ENCODE results near the gene PLA2R1. TPM values are rescaled to one million over a fixed set of nuclear protein-coding genes. Genes with fewer than 3 reads are reported as not detected.

Gene PLA2R1
- total RNA-seq, 4 donors from 2014 or later = 1.4 to 18.2 (median 14.6) TPM

DNA sequence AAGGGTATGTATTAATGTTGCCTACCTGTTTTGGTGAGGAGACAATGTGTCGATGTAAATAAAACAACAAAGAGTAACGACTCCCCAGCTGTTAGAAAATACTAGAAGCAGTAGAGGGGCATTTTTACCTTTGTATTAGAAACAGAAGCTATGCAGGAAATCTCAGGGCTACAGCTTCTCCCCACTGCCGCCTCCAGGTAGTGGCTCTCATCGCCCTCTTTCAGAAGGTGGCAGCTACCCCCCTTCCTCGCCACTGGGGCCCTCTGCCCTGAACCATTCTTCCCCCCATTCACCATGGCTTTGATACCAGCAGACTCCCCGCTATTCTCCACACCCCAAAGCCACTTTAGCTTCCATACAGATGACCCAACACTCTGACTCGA lies 6.7 kb downstream of the PLA2R1 start:
- WGBS, 2 donors (ENCODE audit: low coverage in 1 of 2) = 84 to 86% methylated on average over 4 to 7 of the region's 7 CpGs
- intact Hi-C loops (cut with DNase I; ENCODE audit: low total_unique reads) (no loop called here), in situ Hi-C loops (cut with MboI; ENCODE audit: low pct_ligation_motif_present in 1 of 4, low pct_unique_long_range_greater_than_20kb in 1 of 4, low sequenced_read_pairs in 3 of 4) (no loop called here)
- DNase-seq = no peak
- no peak overlapping the region for H3K4me3 ChIP-seq
- TF ChIP-seq, protein P1, sequence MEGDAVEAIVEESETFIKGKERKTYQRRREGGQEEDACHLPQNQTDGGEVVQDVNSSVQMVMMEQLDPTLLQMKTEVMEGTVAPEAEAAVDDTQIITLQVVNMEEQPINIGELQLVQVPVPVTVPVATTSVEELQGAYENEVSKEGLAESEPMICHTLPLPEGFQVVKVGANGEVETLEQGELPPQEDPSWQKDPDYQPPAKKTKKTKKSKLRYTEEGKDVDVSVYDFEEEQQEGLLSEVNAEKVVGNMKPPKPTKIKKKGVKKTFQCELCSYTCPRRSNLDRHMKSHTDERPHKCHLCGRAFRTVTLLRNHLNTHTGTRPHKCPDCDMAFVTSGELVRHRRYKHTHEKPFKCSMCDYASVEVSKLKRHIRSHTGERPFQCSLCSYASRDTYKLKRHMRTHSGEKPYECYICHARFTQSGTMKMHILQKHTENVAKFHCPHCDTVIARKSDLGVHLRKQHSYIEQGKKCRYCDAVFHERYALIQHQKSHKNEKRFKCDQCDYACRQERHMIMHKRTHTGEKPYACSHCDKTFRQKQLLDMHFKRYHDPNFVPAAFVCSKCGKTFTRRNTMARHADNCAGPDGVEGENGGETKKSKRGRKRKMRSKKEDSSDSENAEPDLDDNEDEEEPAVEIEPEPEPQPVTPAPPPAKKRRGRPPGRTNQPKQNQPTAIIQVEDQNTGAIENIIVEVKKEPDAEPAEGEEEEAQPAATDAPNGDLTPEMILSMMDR (IDR thresholded peaks at IDR 0.05) = no peak
- no peak for TF ChIP-seq POLR2A (IDR thresholded peaks at IDR 0.05)
- no peak for TF ChIP-seq POLR2AphosphoS5 (IDR thresholded peaks at IDR 0.05)
- no peak for TF ChIP-seq EP300 (IDR thresholded peaks at IDR 0.05; ENCODE audit: low read depth)
- no peaks in the 10 kb centered on the region for H3K27me3 ChIP-seq
- no peaks in the 10 kb centered on the region for H3K9me3 ChIP-seq
- no peaks in the 10 kb centered on the region for H3K36me3 ChIP-seq
- peak overlapping the region in 1 of 4 donors; percentile 14 for H3K27ac ChIP-seq
- H3K4me1 ChIP-seq = peaks cover 0 to 11% (median 0%) of the 10 kb centered on the region in 4 donors

DNA sequence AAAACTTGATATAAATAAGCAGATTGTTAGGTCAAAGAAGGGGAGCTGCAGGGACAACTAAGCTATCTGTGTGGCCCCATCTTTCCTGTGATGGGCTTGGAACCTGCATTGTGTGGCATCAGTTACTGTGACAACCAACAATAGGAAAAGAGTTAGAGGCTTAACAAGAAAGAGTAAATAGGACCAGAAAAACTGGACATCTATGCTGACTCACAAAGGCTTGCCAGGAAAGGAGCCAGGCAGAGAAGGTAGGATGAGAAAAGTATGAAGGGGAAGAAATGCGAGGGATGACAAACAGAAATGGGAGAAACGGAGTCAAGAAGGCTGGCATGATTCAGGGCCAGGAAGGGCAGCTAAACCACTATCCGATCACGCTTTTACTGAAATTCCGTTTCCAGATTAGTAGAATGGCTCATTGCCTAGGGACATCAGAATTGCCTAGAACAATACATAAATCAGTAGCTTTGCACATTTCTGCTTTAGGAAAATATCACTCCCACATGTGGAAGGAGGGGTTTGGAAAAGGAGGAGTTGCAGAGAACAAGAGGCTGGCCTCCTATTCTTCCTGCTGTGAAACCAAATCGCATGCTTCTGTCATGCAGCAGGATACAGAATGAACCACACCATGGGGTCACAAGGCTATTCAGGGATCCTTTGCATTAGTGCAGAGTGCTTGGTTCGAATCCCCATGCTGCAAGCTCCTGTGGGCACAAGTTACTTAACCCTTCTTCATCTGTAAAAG lies 7.3 kb downstream of the PLA2R1 start:
- no peak for TF ChIP-seq POLR2A (IDR thresholded peaks at IDR 0.05)
- TF ChIP-seq EP300 (IDR thresholded peaks at IDR 0.05; ENCODE audit: low read depth) = no peak
- TF ChIP-seq POLR2AphosphoS5 (IDR thresholded peaks at IDR 0.05) = no peak
- TF ChIP-seq, protein P1 (IDR thresholded peaks at IDR 0.05) = no peak
- 57 to 75% methylated on average over 7 of the region's 7 CpGs for WGBS, 2 donors (ENCODE audit: low coverage in 1 of 2)
- H3K27me3 ChIP-seq = no peaks in the 10 kb centered on the region
- peaks cover 0 to 11% (median 0%) of the 10 kb centered on the region in 4 donors for H3K4me1 ChIP-seq
- in situ Hi-C loops (cut with MboI; ENCODE audit: low pct_ligation_motif_present in 1 of 4, low pct_unique_long_range_greater_than_20kb in 1 of 4, low sequenced_read_pairs in 3 of 4) (no loop called here), intact Hi-C loops (cut with DNase I; ENCODE audit: low total_unique reads) (loop anchor here (5.0 kb wide), 1 partner anchor 1342 kb away; no protein-coding TSS in a partner anchor)
- peak overlapping the region in 1 of 4 donors; percentile 14 for H3K27ac ChIP-seq
- H3K36me3 ChIP-seq = no peaks in the 10 kb centered on the region
- no peak for DNase-seq
- H3K4me3 ChIP-seq = no peak overlapping the region
- H3K9me3 ChIP-seq = no peaks in the 10 kb centered on the region

DNA sequence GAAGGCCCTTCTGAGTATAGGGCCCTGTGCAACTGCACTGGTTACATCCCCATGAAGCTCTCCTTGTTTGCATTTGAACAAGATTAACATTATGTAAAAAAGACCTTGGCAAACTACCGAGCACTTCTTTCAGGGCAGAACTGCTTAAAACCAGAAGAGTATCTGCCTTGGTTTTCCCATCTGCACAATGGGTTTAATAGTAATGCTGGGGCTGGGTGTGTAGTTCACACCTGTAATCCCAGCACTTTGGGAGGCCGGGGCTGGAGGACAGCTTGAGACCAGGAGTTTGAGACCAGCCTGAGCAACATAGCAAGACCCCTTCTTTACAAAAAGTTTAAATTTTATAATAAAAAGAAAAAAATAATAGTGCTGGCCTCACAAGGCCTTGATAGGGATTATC lies 8.5 kb downstream of the PLA2R1 start:
- no peak for DNase-seq
- TF ChIP-seq POLR2AphosphoS5 (IDR thresholded peaks at IDR 0.05) (no peak), EP300 (IDR thresholded peaks at IDR 0.05; ENCODE audit: low read depth) (no peak), POLR2A (IDR thresholded peaks at IDR 0.05) (no peak)
- TF ChIP-seq, protein P1 (IDR thresholded peaks at IDR 0.05) = no peak
- H3K36me3 ChIP-seq = no peaks in the 10 kb centered on the region
- intact Hi-C loops (cut with DNase I; ENCODE audit: low total_unique reads) (loop anchor here (5.0 kb wide), 1 partner anchor 1343 kb away; no protein-coding TSS in a partner anchor), in situ Hi-C loops (cut with MboI; ENCODE audit: low pct_ligation_motif_present in 1 of 4, low pct_unique_long_range_greater_than_20kb in 1 of 4, low sequenced_read_pairs in 3 of 4) (no loop called here)
- H3K27me3 ChIP-seq = no peaks in the 10 kb centered on the region
- no peak overlapping the region for H3K27ac ChIP-seq
- H3K4me3 ChIP-seq = no peak overlapping the region
- WGBS, 2 donors (ENCODE audit: low coverage in 1 of 2) = 93 to 100% methylated on average over 1 to 2 of the region's 2 CpGs
- H3K4me1 ChIP-seq = peaks cover 0 to 11% (median 0%) of the 10 kb centered on the region in 4 donors
- no peaks in the 10 kb centered on the region for H3K9me3 ChIP-seq

DNA sequence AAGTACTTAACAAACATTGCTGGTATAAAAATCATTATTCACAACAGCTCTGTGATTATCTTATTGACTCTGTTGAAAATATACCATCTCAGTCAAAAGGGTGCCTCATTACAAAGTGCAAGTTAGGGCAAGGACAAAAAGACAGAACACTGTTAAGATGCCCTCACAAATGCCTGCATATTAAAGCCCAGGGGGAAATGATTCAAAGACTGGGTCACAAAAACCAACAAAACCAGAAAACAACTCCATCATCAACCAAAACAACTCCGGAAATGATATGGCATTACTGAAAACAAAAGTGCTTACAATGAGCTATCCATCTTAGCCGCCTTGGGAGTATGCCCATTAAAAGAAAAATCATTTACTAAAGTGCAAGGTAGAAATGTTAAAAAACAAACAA lies 9.9 kb downstream of the PLA2R1 start:
- no peaks in the 10 kb centered on the region for H3K36me3 ChIP-seq
- peaks cover 0 to 11% (median 0%) of the 10 kb centered on the region in 4 donors for H3K4me1 ChIP-seq
- no peak for DNase-seq
- no peaks in the 10 kb centered on the region for H3K9me3 ChIP-seq
- 75 to 86% methylated on average over 2 of the region's 2 CpGs for WGBS, 2 donors (ENCODE audit: low coverage in 1 of 2)
- no peak overlapping the region for H3K27ac ChIP-seq
- in situ Hi-C loops (cut with MboI; ENCODE audit: low pct_ligation_motif_present in 1 of 4, low pct_unique_long_range_greater_than_20kb in 1 of 4, low sequenced_read_pairs in 3 of 4) = no loop called here
- no peaks in the 10 kb centered on the region for H3K27me3 ChIP-seq
- no peak overlapping the region for H3K4me3 ChIP-seq
- TF ChIP-seq, protein P1 (IDR thresholded peaks at IDR 0.05) = no peak
- no peak for TF ChIP-seq POLR2AphosphoS5 (IDR thresholded peaks at IDR 0.05)
- TF ChIP-seq POLR2A (IDR thresholded peaks at IDR 0.05) = no peak
- no peak for TF ChIP-seq EP300 (IDR thresholded peaks at IDR 0.05; ENCODE audit: low read depth)
- intact Hi-C loops (cut with DNase I; ENCODE audit: low total_unique reads) = loop anchor here (5.0 kb wide), 1 partner anchor 1345 kb away; no protein-coding TSS in a partner anchor

Measured in transverse colon (tissue), 4 donors.